Memory B cell (primary cell): ENCODE measurements around the gene ASPDH.

ENCODE experiments used
- ATAC-seq: fragments of 150-1000 bp; cut with Tn5 transposase; 2 replicates; pipeline ENCODE4 v1.10.0; 2021; ENCODE audit warnings: low read depth, mild to moderate bottlenecking, moderate library complexity
- DNase-seq, 2 donors: peaks; one replicate each; pipeline ENCODE4 v3.0.0; 2022; ENCODE audit warnings: low spot score in 2 of 2
- H3K27ac Mint-ChIP-seq: one replicate; pipeline ENCODE4 v1.8.0; 2022; ENCODE audit warnings: mild to moderate bottlenecking, moderate library complexity, mixed read lengths
- H3K27me3 Mint-ChIP-seq: one replicate; pipeline ENCODE4 v1.8.0; 2022; ENCODE audit warnings: mixed read lengths
- H3K36me3 Mint-ChIP-seq: one replicate; pipeline ENCODE4 v1.8.0; 2022; ENCODE audit warnings: mild to moderate bottlenecking, mixed read lengths
- H3K4me1 Mint-ChIP-seq: one replicate; pipeline ENCODE4 v1.8.0; 2022; ENCODE audit warnings: mixed read lengths
- H3K4me3 Mint-ChIP-seq: one replicate; pipeline ENCODE4 v1.8.0; 2022; ENCODE audit warnings: mild to moderate bottlenecking, moderate library complexity, mixed read lengths
- H3K9me3 Mint-ChIP-seq: one replicate; pipeline ENCODE4 v1.8.0; 2022; ENCODE audit warnings: mixed read lengths

Gene ASPDH

GRCh38 chr19:50551715-50552187 lies 38.0 kb upstream of the ASPDH start:
- ATAC-seq (no peak), DNase-seq (no peak)
- Mint-ChIP-seq H3K4me1 (peaks cover 21% of the 10 kb centered on the region), H3K9me3 (no peaks in the 10 kb centered on the region), H3K27ac (no peak overlapping the region), H3K27me3 (peaks cover 51% of the 10 kb centered on the region), H3K4me3 (no peak overlapping the region), H3K36me3 (peaks cover 1% of the 10 kb centered on the region)

- Mint-ChIP-seq H3K4me1 (peaks cover 18% of the 10 kb centered on the region), H3K27ac (no peak overlapping the region), H3K9me3 (no peaks in the 10 kb centered on the region), H3K27me3 (peaks cover 48% of the 10 kb centered on the region), H3K4me3 (no peak overlapping the region), H3K36me3 (peaks cover 1% of the 10 kb centered on the region)
- no peak for DNase-seq
- no peak for ATAC-seq
Measured at GRCh38 chr19:50551034-50551714, 37.5 kb upstream of the ASPDH start.

- Mint-ChIP-seq H3K27ac (no peak overlapping the region), H3K27me3 (peaks cover 46% of the 10 kb centered on the region), H3K9me3 (no peaks in the 10 kb centered on the region), H3K4me1 (peaks cover 18% of the 10 kb centered on the region), H3K4me3 (no peak overlapping the region), H3K36me3 (peaks cover 1% of the 10 kb centered on the region)
- DNase-seq, result no peak
- ATAC-seq, result no peak
Measured at GRCh38 chr19:50550594-50550966, 36.9 kb upstream of the ASPDH start.

GRCh38 chr19:50549927-50550593 lies 36.3 kb upstream of the ASPDH start:
- peaks cover 18% of the 10 kb centered on the region for H3K4me1 Mint-ChIP-seq
- H3K27me3 Mint-ChIP-seq, result peaks cover 42% of the 10 kb centered on the region
- no peak overlapping the region for H3K4me3 Mint-ChIP-seq
- no peaks in the 10 kb centered on the region for H3K9me3 Mint-ChIP-seq
- H3K27ac Mint-ChIP-seq, result no peak overlapping the region
- ATAC-seq (no peak), DNase-seq (no peak)
- peaks cover 1% of the 10 kb centered on the region for H3K36me3 Mint-ChIP-seq

- H3K27me3 Mint-ChIP-seq, result peaks cover 38% of the 10 kb centered on the region
- peaks cover 18% of the 10 kb centered on the region for H3K4me1 Mint-ChIP-seq
- no peak overlapping the region for H3K4me3 Mint-ChIP-seq
- no peak overlapping the region for H3K27ac Mint-ChIP-seq
- no peaks in the 10 kb centered on the region for H3K9me3 Mint-ChIP-seq
- H3K36me3 Mint-ChIP-seq, result peaks cover 1% of the 10 kb centered on the region
- ATAC-seq (no peak), DNase-seq (no peak)
Measured at GRCh38 chr19:50549059-50549926, 35.6 kb upstream of the ASPDH start.

- Mint-ChIP-seq H3K4me1 (peaks cover 16% of the 10 kb centered on the region), H3K36me3 (peaks cover 1% of the 10 kb centered on the region), H3K27ac (no peak overlapping the region), H3K4me3 (no peak overlapping the region), H3K9me3 (no peaks in the 10 kb centered on the region), H3K27me3 (peaks cover 33% of the 10 kb centered on the region)
- DNase-seq, result no peak
- no peak for ATAC-seq
Measured at GRCh38 chr19:50548191-50549058, 34.7 kb upstream of the ASPDH start.

- Mint-ChIP-seq H3K27ac (no peak overlapping the region), H3K4me1 (peaks cover 12% of the 10 kb centered on the region), H3K9me3 (no peaks in the 10 kb centered on the region), H3K36me3 (peaks cover 1% of the 10 kb centered on the region), H3K27me3 (peaks cover 25% of the 10 kb centered on the region), H3K4me3 (no peak overlapping the region)
- no peak for ATAC-seq
- no peak for DNase-seq
Measured at GRCh38 chr19:50547385-50548190, 33.9 kb upstream of the ASPDH start.

- DNase-seq, result no peak
- H3K9me3 Mint-ChIP-seq, result no peaks in the 10 kb centered on the region
- H3K4me3 Mint-ChIP-seq, result no peak overlapping the region
- no peak overlapping the region for H3K27ac Mint-ChIP-seq
- H3K36me3 Mint-ChIP-seq, result no peaks in the 10 kb centered on the region
- ATAC-seq, result no peak
- H3K4me1 Mint-ChIP-seq, result peaks cover 6% of the 10 kb centered on the region
- H3K27me3 Mint-ChIP-seq, result peaks cover 21% of the 10 kb centered on the region
Measured at GRCh38 chr19:50546527-50547221, 33.0 kb upstream of the ASPDH start.

- Mint-ChIP-seq H3K36me3 (no peaks in the 10 kb centered on the region), H3K9me3 (no peaks in the 10 kb centered on the region), H3K4me3 (no peak overlapping the region), H3K4me1 (no peaks in the 10 kb centered on the region), H3K27ac (no peak overlapping the region), H3K27me3 (peaks cover 5% of the 10 kb centered on the region)
- no peak for ATAC-seq
- no peak for DNase-seq
Measured at GRCh38 chr19:50542943-50543342, 29.2 kb upstream of the ASPDH start.

GRCh38 chr19:50537769-50538230 lies 24.1 kb upstream of the ASPDH start:
- Mint-ChIP-seq H3K27me3 (peaks cover 16% of the 10 kb centered on the region), H3K4me1 (peaks cover 4% of the 10 kb centered on the region), H3K9me3 (peaks cover 7% of the 10 kb centered on the region), H3K36me3 (peaks cover 5% of the 10 kb centered on the region), H3K4me3 (no peak overlapping the region), H3K27ac (no peak overlapping the region)
- DNase-seq, result peak; percentile 48 to 50
- ATAC-seq, result peak; percentile 59

GRCh38 chr19:50537306-50537685 lies 23.6 kb upstream of the ASPDH start:
- Mint-ChIP-seq H3K4me1 (peaks cover 4% of the 10 kb centered on the region), H3K27ac (no peak overlapping the region), H3K36me3 (peaks cover 7% of the 10 kb centered on the region), H3K27me3 (peaks cover 19% of the 10 kb centered on the region), H3K9me3 (peaks cover 10% of the 10 kb centered on the region), H3K4me3 (no peak overlapping the region)
- ATAC-seq, result no peak
- no peak for DNase-seq

- no peak overlapping the region for H3K27ac Mint-ChIP-seq
- H3K9me3 Mint-ChIP-seq, result peaks cover 12% of the 10 kb centered on the region
- H3K36me3 Mint-ChIP-seq, result peaks cover 7% of the 10 kb centered on the region
- H3K27me3 Mint-ChIP-seq, result peaks cover 19% of the 10 kb centered on the region
- peaks cover 4% of the 10 kb centered on the region for H3K4me1 Mint-ChIP-seq
- ATAC-seq (no peak), DNase-seq (no peak)
- H3K4me3 Mint-ChIP-seq, result no peak overlapping the region
Measured at GRCh38 chr19:50536662-50537305, 23.1 kb upstream of the ASPDH start.
